ENCODE results near the gene CD164L2. TPM values are rescaled to one million over a fixed set of nuclear protein-coding genes. Genes with fewer than 3 reads are reported as not detected.

The CD164L2 gene
- total and polyA plus RNA-seq, 12 donors: 0.11 to 2.6 (median 0.17) TPM; not detected in 6

- intact Hi-C loops (cut with DNase I): no loop called here
- TF ChIP-seq, protein P1, sequence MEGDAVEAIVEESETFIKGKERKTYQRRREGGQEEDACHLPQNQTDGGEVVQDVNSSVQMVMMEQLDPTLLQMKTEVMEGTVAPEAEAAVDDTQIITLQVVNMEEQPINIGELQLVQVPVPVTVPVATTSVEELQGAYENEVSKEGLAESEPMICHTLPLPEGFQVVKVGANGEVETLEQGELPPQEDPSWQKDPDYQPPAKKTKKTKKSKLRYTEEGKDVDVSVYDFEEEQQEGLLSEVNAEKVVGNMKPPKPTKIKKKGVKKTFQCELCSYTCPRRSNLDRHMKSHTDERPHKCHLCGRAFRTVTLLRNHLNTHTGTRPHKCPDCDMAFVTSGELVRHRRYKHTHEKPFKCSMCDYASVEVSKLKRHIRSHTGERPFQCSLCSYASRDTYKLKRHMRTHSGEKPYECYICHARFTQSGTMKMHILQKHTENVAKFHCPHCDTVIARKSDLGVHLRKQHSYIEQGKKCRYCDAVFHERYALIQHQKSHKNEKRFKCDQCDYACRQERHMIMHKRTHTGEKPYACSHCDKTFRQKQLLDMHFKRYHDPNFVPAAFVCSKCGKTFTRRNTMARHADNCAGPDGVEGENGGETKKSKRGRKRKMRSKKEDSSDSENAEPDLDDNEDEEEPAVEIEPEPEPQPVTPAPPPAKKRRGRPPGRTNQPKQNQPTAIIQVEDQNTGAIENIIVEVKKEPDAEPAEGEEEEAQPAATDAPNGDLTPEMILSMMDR (IDR thresholded peaks at IDR 0.05): no peak
- Histone ChIP-seq H3K36me3 (replicated peaks in 1 of 2) (peaks cover 0 to 24% of the 10 kb centered on the region in 2 donors), H3K4me3 (peak overlapping the region in 2 of 4 donors; percentile 39 to 90), H3K4me1 (replicated peaks in 1 of 2) (peaks cover 6 to 23% of the 10 kb centered on the region in 2 donors), H3K27me3 (no peaks in the 10 kb centered on the region), H3K27ac (peak overlapping the region in 4 of 5 donors; percentile 87 to 95 (median 92)), H3K9me3 (replicated peaks in 1 of 3) (no peaks in the 10 kb centered on the region)
- DNase-seq: no peak
- 23 to 43% (median 37%) methylated on average over 4 to 8 of the region's 8 CpGs for WGBS, 4 donors
Observed at GRCh38 chr1:27367160-27367650, 15.9 kb downstream of the CD164L2 start.

GRCh38 chr1:27366411-27367159 is 16.5 kb downstream of the CD164L2 start, which contains the start of gene MAP3K6:
Gene MAP3K6, minus strand, starts transcription at chr1:27366961. Its CDS starts 364 bp downstream, at chr1:27366597.
- 0 to 1% (median 0%) methylated on average over 9 to 67 of the region's 67 CpGs for WGBS, 4 donors
- peak; percentile 76 to 93 (median 89) for DNase-seq

DNA sequence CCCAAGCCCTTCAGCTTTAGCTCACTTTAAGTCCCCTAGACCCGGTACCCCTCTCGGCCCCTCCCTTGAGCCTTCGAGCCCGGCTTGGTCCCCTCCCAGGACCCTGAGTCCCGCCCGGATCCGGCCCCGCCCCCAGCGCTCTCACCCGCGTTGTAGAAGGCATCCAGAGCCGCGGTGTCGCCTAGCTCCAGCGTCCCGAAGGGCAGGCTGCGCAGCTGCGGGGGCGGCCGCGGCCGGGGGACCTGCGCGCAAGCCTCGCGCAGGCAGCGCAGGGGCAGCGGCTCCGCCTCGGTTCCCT is 17.1 kb downstream of the CD164L2 start:
- DNase-seq: peak; percentile 82 to 91 (median 85)
- H3K4me1 ChIP-seq (replicated peaks in 1 of 2): peaks cover 6 to 23% of the 10 kb centered on the region in 2 donors
- no peaks in the 10 kb centered on the region for H3K9me3 ChIP-seq (replicated peaks in 1 of 3)
- H3K27me3 ChIP-seq: no peaks in the 10 kb centered on the region
- H3K4me3 ChIP-seq: peak overlapping the region; percentile 25 to 90 (median 36)
- H3K36me3 ChIP-seq (replicated peaks in 1 of 2): peaks cover 0 to 35% of the 10 kb centered on the region in 2 donors
- peak overlapping the region; percentile 82 to 95 (median 90) for H3K27ac ChIP-seq
- 0 to 3% (median 0%) methylated on average over 4 to 30 of the region's 30 CpGs for WGBS, 4 donors
- intact Hi-C loops (cut with DNase I): no loop called here
- TF ChIP-seq, protein P1 (IDR thresholded peaks at IDR 0.05): no peak
- peak in 1 of 2 donors; percentile 14 for TF ChIP-seq POLR2A (IDR thresholded peaks at IDR 0.05)

More at GRCh38 chr1:27366411-27367159, 16.5 kb downstream of the CD164L2 start, which contains the start of gene MAP3K6:
- TF ChIP-seq, protein P1 (IDR thresholded peaks at IDR 0.05): peak in 3 of 6 experiments; percentile 24 to 30 (median 24)
- TF ChIP-seq POLR2A (IDR thresholded peaks at IDR 0.05): peak; percentile 59 to 72
- H3K9me3 ChIP-seq (replicated peaks in 1 of 3): no peaks in the 10 kb centered on the region
- H3K27me3 ChIP-seq: no peaks in the 10 kb centered on the region
- peak within 1 kb of the TSS; percentile 83 to 95 (median 90) for H3K27ac ChIP-seq
- peak within 1 kb of the TSS; percentile 25 to 90 (median 40) for H3K4me3 ChIP-seq
- peaks cover 0 to 30% of the 10 kb centered on the region in 2 donors for H3K36me3 ChIP-seq (replicated peaks in 1 of 2)
- peaks cover 6 to 23% of the 10 kb centered on the region in 2 donors for H3K4me1 ChIP-seq (replicated peaks in 1 of 2)
- intact Hi-C loops (cut with DNase I): no loop called here

DNA sequence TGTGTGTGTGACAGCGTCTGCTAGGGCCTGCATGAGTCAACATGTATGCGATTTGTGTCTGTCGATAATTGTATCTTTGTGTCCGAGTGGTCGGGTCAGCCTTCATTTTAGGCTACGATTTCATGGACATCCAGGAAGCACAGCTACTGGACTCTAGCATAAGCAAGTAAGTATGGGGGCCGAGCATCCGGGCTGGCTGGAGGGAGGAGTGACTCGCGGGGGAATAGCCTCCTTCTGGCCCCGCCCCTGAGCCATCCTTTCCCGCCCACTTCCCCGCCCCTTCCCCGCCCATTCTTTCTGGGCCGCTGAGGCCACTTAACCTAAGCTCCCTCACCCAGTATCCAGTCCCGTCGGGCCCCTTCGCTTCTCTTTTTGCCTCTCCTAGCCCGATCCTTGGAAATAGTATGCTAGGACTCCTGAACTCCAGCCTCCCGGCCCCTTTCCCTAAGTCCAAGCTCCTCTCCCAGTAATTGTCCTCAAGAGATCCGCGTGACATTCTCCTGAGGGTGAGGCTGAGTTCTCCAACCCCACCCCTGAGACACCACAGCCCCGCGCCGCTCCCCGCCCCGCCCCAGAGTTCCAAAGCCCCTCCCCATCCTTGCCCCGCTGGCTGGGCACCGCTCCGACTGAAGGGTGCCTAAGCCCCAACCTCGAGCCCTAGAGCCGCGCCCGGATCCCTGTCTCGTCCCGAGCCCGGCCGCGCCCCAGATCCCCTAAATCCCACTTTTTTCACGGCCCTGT is 17.6 kb downstream of the CD164L2 start:
- Histone ChIP-seq H3K4me3 (peak overlapping the region; percentile 25 to 90 (median 36)), H3K27me3 (no peaks in the 10 kb centered on the region), H3K4me1 (replicated peaks in 1 of 2) (peaks cover 6 to 23% of the 10 kb centered on the region in 2 donors), H3K27ac (peak overlapping the region; percentile 82 to 95 (median 90)), H3K9me3 (replicated peaks in 1 of 3) (no peaks in the 10 kb centered on the region), H3K36me3 (replicated peaks in 1 of 2) (peaks cover 0 to 39% of the 10 kb centered on the region in 2 donors)
- peak in 1 of 2 donors; percentile 73 for TF ChIP-seq POLR2A (IDR thresholded peaks at IDR 0.05)
- TF ChIP-seq, protein P1 (IDR thresholded peaks at IDR 0.05): no peak
- DNase-seq: peak; percentile 88 to 95 (median 90)
- intact Hi-C loops (cut with DNase I): no loop called here
- WGBS, 4 donors: 2 to 3% (median 3%) methylated on average over 28 to 40 of the region's 40 CpGs

Data from adrenal gland (tissue), 12 donors.